Measurements from ENCODE around the gene CZIB. TPM values are rescaled to one million over a fixed set of nuclear protein-coding genes. Genes with fewer than 3 reads are reported as not detected.

CZIB gene
- total and polyA plus RNA-seq, 2 of the 8 experiments (the other 6 are each of a cell fraction or from before 2014, with no cell fraction given): 46.5 to 48.0 TPM

DNA sequence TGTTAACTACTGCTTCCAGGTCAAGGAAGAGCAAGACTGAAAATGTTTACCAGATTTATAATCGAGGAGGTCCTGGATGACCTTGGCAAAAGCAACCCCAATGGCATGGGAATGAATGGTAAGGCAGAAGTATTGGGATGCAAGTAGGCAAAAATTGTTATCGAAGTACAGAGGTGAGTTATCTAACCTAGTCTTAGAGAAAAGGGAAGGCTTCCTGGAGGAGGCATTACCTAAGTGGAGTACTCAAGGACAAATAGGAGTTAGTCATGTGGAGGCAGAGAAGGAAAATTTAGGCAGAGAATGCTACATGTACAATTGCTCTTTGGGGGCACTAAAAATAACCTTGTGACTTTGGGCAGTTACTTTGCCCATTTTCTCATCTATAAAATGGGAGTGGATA lies 21.4 kb upstream of the CZIB start:
- H3K27me3 ChIP-seq (replicated peaks in 1 of 4; ENCODE audit: control insufficient read depth in 3 of 4, extremely low read depth in 1 of 4, insufficient read depth in 3 of 4, low read length in 3 of 4): no peaks in the 10 kb centered on the region; a peak in 1 of 7 replicates
- no peak overlapping the region for H3K56ac ChIP-seq (replicated peaks; ENCODE audit: insufficient read length, low read depth, low read length)
- DNase-seq (ENCODE audit: low read depth in 1 of 2, low spot score in 2 of 2) (no peak), FAIRE-seq (no peak)
- H3K4me1 ChIP-seq (replicated peaks in 1 of 4; ENCODE audit: control insufficient read depth in 3 of 4, insufficient read depth in 4 of 4, low read length in 3 of 4): no peaks in the 10 kb centered on the region; a peak in 1 of 7 replicates
- no peaks in the 10 kb centered on the region for H3K9me3 ChIP-seq (ENCODE audit: insufficient read depth in 2 of 2, low read depth in 1 of 2, low read length in 1 of 2)
- H4K8ac ChIP-seq (ENCODE audit: extremely low read depth, insufficient read depth, low read length): no peak overlapping the region
- no peak overlapping the region for H3K27ac ChIP-seq (ENCODE audit: low read depth, low read length)
- peaks cover 6 to 11% of the 10 kb centered on the region in 2 experiments for H3K79me2 ChIP-seq (ENCODE audit: control insufficient read depth in 1 of 2, insufficient read depth in 2 of 2, low read length in 2 of 2)
- H4K91ac ChIP-seq (replicated peaks; ENCODE audit: insufficient read length, low read length): no peak overlapping the region
- H3K14ac ChIP-seq (ENCODE audit: insufficient read length): no peak overlapping the region
- H3K4me3 ChIP-seq (ENCODE audit: extremely low read depth in 1 of 4, insufficient read depth in 2 of 4, low read depth in 3 of 4, low read length in 4 of 4): no peak overlapping the region
- ChIA-PET POLR2A (ENCODE audit: partially characterized antibody) (interaction anchor here (10.8 kb wide), 1 partner anchor 20 kb away, joined by 62 read pairs; the partner anchor contains the start of gene CZIB), CTCF (ENCODE audit: partially characterized antibody) (interaction anchor here (0.7 kb wide), 1 partner anchor 36 kb away, joined by 3 read pairs; no protein-coding TSS in a partner anchor)
- H3K4ac ChIP-seq (replicated peaks; ENCODE audit: insufficient read length, low read depth, low read length): no peak overlapping the region
- no peak overlapping the region for H2BK5ac ChIP-seq (ENCODE audit: low read depth, low read length)
- no peak overlapping the region for H3K23ac ChIP-seq (ENCODE audit: insufficient read length)
- peaks cover 0 to 2% of the 10 kb centered on the region in 2 experiments for H4K20me1 ChIP-seq (replicated peaks in 1 of 2; ENCODE audit: control insufficient read depth in 1 of 2, insufficient read depth in 2 of 2, low read length in 2 of 2)
- H3K23me2 ChIP-seq (ENCODE audit: low read depth, low read length): peaks cover 8% of the 10 kb centered on the region
- no peak overlapping the region for H4K5ac ChIP-seq (ENCODE audit: insufficient read length, low read depth, low read length)
- H3K79me1 ChIP-seq (ENCODE audit: low read depth, low read length): no peaks in the 10 kb centered on the region
- H2BK15ac ChIP-seq (ENCODE audit: low read length): no peak overlapping the region
- H2AFZ ChIP-seq (ENCODE audit: low read length): no peak overlapping the region
- no peak overlapping the region for H3K18ac ChIP-seq (ENCODE audit: extremely low read depth, low read length)
- no peak overlapping the region for H2BK120ac ChIP-seq (replicated peaks; ENCODE audit: low read depth, low read length)
- H2AK5ac ChIP-seq (ENCODE audit: low read depth, low read length): no peak overlapping the region
- peaks cover 7 to 27% (median 19%) of the 10 kb centered on the region in 4 experiments; a peak in 7 of 8 replicates for H3K36me3 ChIP-seq (ENCODE audit: control insufficient read depth in 2 of 4, insufficient read depth in 4 of 4, low read length in 3 of 4)
- H3K9ac ChIP-seq (replicated peaks in 1 of 4; ENCODE audit: extremely low read depth in 1 of 4, low read depth in 3 of 4, low read length in 3 of 4): no peak overlapping the region
- 90% methylated on average over 2 of the region's 2 CpGs; no CpG with 5 or more reads in 1 of the 2 experiments for WGBS, 2 experiments (ENCODE audit: extremely low coverage in 1 of 2, insufficient coverage in 1 of 2, insufficient read length in 1 of 2, insufficient replicate concordance in 2 of 2, low coverage in 1 of 2, low lambda C conversion rate in 2 of 2, missing lambda C conversion rate in 1 of 2)
- H2BK12ac ChIP-seq (ENCODE audit: low read depth, low read length): no peak overlapping the region
- H2BK20ac ChIP-seq (ENCODE audit: low read length): no peak overlapping the region
- no peak overlapping the region for H3K4me2 ChIP-seq (ENCODE audit: insufficient read depth in 1 of 2, low read depth in 2 of 2, low read length in 2 of 2)
- no peak for TF ChIP-seq FOSL1 (IDR thresholded peaks at IDR 0.05; ENCODE audit: insufficient read depth, low read depth, low read length)
- TF ChIP-seq ATF2 (IDR thresholded peaks at IDR 0.05; ENCODE audit: low read length): no peak
- TF ChIP-seq BACH1 (IDR thresholded peaks at IDR 0.05; ENCODE audit: low read length): no peak
- TF ChIP-seq NRF1 (IDR thresholded peaks at IDR 0.05; ENCODE audit: low read depth, low read length): no peak
- TF ChIP-seq EZH2 (IDR thresholded peaks at IDR 0.05; ENCODE audit: low read depth, low read length, severe bottlenecking): no peak
- TF ChIP-seq SIRT6 (IDR thresholded peaks at IDR 0.05; ENCODE audit: low read length): no peak
- TF ChIP-seq EP300 (IDR thresholded peaks at IDR 0.05; ENCODE audit: borderline replicate concordance in 1 of 2, low read depth in 2 of 2, low read length in 2 of 2): no peak
- TF ChIP-seq SUZ12 (IDR thresholded peaks at IDR 0.05; ENCODE audit: low read length): no peak
- no peak for TF ChIP-seq SAP30 (IDR thresholded peaks at IDR 0.05; ENCODE audit: insufficient read depth, insufficient replicate concordance, low read length)
- no peak for TF ChIP-seq JUND (IDR thresholded peaks at IDR 0.05; ENCODE audit: low read length)
